Esophagus muscularis mucosa (tissue), 4 donors: Measurements from ENCODE around the gene GPS1.

Source experiments
- EP300 ChIP-seq: sonication (generic); formaldehyde crosslinking; IDR thresholded peaks from one replicate; pipeline ENCODE4 v1.6.1; 2017; ENCODE audit warnings: antibody characterized with exemption
- POLR2A ChIP-seq: fragments of 450-650 bp; IDR thresholded peaks from one replicate; pipeline ENCODE4 v1.6.1; 2017; ENCODE audit warnings: antibody characterized with exemption, moderate library complexity, mild to moderate bottlenecking, low read depth
- POLR2AphosphoS5 ChIP-seq, 2 donors: sonication (generic); formaldehyde crosslinking; IDR thresholded peaks; one replicate each; pipeline ENCODE4 v1.6.1; 2017; ENCODE audit warnings: antibody characterized with exemption in 2 of 2
- TF ChIP-seq, protein P1 (sequence below), 3 experiments: fragments of 200-600 bp in 2 of 3; fragments of 450-650 bp in 1 of 3; sonication (generic) in 2 of 3; IDR thresholded peaks; one replicate each; pipeline ENCODE4 v1.5.1; 2017 to 2019; ENCODE audit warnings: antibody characterized with exemption in 3 of 3, mild to moderate bottlenecking in 2 of 3, moderate library complexity in 1 of 3

DNA sequence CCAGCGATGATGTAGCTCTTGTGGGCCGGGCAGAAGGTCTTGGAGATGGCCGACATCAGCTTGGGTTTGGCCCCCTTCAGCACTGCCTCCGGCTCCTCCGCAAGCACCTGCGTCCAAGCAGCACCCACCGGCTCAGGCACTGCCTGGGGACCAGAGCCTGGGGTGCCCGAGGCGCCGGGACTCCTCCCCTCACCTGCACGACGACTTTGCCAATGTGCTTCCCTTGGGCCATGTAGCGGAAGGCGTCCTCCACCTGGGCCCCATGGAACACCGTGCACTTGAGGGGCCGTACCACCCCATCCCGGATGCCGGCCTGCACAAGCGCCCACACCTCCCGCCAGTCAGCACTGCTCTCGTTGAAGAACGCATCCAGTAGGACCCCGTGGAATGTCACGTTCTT is 31.3 kb downstream of the GPS1 start:
- TF ChIP-seq, protein P1, sequence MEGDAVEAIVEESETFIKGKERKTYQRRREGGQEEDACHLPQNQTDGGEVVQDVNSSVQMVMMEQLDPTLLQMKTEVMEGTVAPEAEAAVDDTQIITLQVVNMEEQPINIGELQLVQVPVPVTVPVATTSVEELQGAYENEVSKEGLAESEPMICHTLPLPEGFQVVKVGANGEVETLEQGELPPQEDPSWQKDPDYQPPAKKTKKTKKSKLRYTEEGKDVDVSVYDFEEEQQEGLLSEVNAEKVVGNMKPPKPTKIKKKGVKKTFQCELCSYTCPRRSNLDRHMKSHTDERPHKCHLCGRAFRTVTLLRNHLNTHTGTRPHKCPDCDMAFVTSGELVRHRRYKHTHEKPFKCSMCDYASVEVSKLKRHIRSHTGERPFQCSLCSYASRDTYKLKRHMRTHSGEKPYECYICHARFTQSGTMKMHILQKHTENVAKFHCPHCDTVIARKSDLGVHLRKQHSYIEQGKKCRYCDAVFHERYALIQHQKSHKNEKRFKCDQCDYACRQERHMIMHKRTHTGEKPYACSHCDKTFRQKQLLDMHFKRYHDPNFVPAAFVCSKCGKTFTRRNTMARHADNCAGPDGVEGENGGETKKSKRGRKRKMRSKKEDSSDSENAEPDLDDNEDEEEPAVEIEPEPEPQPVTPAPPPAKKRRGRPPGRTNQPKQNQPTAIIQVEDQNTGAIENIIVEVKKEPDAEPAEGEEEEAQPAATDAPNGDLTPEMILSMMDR (IDR thresholded peaks at IDR 0.05), result no peak
- TF ChIP-seq POLR2AphosphoS5 (IDR thresholded peaks at IDR 0.05) (no peak), POLR2A (no peak), EP300 (no peak)
